ENCODE data around the gene ZFAND3. TPM values are rescaled to one million over a fixed set of nuclear protein-coding genes. Genes with fewer than 3 reads are reported as not detected.
"Not testable (repeated sequence)": the region's sequence is repeated elsewhere in the genome, so short reads cannot be mapped to it uniquely, and the experiment has no call there.

Gene ZFAND3
- polyA plus RNA-seq, 12 donors, result 58.3 to 119 (median 95.8) TPM; not detected in 1

DNA sequence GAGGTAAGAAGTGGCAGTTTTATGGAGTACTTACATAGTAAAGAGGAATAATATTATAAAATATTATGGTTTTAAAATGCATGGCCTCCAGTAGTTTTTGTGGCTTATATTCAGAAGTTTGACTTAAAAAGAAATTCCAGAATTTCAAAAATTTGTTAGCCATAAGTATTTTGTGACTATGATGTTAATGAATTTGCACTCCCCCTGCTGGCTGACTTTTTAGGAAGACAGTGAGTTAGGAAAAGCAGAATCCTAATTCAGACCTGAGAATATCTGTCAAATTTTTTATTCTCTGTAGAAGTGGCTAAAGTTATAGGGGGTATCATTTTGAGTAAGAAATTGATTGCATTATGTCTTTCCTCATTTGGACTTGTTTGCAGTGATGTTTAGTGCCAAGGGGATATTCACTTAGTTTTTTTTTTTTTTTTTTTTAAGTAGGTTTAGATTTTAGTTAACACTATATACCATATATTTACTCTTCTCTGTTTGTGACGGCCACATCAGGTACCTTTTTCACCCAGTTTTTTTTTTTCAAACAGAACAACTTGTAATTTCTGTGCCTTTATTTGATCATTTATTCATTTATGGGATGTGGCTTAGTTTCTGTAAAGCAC, 40.8 kb downstream of the ZFAND3 start:
- peak; percentile 21 for DNase-seq

DNA sequence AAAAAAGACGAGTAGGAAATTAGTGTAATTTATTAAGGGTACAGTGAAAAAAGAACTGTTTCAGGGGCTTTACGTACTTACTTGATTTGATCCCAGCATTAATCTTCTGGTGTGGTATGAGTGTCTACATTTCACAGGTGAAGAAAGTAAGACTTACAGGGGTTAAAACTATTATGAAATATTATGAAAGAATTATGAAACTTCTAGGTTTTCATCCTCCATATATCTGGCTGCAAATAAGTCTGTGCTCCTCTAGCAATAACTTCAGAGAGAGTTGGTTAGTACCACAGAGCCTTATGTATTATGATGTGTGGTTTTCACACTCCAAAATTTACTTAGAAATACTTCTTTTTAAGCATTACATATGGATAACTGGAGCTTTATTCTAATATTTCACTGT, 41.9 kb downstream of the ZFAND3 start:
- DNase-seq, result no peak

DNA sequence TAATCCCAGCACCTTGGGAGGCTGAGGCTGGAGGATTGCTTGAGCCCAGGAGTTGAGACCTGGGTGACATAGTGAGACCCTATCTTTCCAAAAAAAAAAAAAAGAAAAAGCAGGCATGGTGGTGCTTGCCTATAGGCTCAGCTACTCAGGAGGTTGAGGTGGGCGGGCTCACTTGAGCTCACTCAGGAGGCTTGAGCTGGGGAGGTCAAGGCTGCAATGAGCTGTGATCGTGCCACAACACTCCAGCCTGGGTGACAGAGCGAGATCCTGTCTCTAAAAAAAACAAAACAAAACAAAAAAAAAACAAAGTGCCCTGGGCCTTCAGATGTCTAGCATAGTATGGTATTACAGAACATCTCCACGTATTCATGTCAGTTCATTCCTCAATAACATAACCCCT, 42.9 kb downstream of the ZFAND3 start:
- DNase-seq, result no peak

DNA sequence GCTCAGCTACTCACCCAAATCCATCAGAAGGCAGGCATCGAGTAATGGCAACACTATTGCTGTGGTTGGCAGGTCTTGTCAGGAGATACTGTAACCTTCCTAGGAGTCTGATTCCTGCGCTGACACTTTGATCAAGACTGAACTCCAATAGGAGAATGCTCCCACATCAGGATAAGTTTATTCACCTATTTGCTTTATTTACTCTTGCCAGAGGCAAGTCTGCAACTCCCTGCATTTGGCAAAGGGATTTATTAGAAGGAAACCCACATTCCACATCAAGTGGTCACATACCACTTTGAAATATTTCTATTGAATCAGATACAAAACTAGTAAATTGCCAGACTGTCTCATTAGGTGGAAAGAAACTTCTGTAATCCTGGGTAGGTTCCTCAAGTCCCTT, 43.5 kb downstream of the ZFAND3 start:
- DNase-seq, result no peak

DNA sequence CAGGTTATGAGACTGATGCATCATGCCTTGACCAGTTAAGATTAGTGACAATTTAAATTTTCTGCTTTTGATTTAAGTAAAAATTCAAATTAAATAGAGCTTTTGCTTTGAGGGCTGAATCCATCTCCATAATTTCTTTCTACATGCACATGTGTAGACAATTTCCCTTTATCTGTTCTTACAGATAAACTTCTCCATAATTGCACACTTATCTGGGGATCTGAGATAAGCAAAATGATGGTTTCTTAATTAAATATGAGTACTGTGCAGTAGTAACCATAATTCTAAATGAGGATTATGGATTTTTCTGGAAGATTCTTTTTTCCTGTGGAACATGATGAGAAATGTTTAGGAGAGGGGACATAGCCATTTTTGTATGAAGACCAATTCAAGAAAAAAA, 44.7 kb downstream of the ZFAND3 start:
- DNase-seq, result no peak

DNA sequence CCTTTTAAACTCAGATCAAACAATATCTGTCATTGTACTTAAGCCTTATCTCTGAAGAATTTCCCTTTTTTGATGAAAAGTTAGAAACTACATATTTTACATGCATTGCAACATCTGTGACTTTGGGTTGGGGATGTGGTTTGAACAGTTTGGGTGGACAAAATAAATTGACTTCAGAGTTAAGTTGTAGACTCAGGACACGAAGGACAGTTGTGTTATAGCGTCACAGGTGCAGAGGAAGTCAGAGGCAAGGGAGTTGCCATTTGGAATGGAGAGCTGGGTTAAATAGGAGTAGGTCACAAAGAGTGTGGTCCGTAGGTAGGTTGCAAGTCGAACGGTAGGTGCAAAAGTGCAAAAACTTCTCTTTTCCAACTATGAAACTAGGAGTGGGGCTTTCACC, 46.0 kb downstream of the ZFAND3 start:
- DNase-seq, result no peak

DNA sequence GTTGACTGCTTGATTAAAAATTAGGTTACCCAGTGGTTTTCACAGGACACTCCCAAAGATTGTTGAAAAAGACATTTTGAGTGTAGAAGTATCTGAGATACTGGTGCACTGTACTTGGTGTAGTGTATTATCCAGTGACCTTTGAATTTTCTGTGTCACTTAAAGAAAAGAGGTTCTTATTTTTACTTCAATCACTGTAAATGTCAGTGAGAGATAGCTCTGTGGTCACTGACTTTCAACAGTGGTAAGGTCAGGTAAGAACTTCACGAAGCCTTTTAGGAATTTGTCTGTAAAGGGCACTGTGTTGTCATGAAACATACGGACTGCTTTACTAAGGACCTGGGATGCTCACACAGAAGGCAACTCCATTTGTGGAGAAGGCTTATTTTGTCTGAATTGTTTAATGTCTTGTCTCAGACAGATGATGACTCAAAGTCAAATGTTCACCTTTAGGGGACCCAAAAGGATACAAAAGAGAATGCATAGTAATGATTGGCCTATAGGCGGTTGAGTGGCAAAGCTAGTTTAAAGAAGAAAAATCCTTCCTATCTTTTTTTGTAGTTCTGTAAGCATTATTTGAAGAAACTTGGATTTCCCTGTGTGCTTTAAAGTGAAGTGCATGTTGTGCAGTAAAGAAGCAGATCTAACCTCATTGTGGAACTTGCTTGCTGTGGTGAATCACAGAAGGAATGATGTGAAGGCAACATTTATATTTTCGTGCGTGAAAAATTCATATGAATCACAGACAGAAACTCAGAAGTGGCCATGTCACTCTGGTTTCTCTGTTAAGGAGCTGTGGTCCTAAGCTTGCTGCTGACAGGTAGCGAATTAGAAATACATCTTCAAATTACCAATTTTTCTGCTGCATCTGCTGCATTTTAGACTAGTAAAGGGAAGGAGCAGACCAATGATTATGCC, 47.3 kb downstream of the ZFAND3 start:
- no peak for DNase-seq

DNA sequence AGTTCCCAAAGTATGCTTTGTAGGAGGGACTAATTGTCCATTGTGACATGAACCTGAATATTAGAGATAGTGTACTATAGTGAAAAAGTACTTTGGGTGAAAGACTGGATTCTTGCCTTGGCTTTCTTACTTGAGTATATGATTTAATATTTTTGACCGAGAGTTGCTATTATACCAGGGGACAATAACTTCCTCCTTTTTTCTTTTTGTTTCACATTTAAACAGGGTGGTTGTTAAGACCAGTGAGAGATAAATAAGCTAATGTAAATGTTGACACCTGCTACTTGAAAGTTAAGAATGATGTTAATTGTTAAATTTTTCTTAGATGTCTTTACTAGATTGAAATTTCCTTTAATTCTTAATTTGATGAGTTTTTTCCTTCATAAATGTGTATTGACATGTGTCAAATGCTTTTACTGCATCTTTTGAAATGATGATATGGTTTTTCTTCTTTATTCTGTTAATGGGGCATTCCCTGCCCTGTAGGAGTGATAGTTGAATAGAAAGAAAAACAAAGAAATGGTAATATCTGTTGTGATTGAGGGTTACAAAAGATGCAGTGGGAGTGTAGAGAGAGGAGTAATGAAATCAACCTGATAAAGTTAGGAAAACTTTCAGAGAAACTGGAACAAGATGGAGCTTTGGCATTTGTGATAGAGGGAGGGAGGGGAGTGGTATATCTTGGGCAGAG, 48.4 kb downstream of the ZFAND3 start:
- no peak for DNase-seq

DNA sequence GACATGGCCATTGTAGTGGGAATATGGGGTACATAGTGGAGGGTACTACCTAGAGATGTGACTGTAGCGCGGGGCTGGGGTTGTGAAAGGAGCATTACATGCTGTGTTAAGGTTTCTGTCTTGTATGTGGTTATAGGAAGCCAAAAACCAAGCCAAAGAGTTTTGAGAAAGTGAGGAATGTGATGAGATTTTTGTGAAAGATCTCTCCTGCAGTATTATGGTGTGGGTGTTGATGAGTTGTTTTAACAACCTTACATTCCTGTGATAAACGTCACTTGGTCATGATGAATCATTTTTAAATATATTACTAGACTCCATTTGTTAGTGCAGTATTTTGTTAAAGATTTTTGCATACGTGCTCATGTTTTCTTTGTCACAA, 48.9 kb downstream of the ZFAND3 start:
- DNase-seq, result no peak

DNA sequence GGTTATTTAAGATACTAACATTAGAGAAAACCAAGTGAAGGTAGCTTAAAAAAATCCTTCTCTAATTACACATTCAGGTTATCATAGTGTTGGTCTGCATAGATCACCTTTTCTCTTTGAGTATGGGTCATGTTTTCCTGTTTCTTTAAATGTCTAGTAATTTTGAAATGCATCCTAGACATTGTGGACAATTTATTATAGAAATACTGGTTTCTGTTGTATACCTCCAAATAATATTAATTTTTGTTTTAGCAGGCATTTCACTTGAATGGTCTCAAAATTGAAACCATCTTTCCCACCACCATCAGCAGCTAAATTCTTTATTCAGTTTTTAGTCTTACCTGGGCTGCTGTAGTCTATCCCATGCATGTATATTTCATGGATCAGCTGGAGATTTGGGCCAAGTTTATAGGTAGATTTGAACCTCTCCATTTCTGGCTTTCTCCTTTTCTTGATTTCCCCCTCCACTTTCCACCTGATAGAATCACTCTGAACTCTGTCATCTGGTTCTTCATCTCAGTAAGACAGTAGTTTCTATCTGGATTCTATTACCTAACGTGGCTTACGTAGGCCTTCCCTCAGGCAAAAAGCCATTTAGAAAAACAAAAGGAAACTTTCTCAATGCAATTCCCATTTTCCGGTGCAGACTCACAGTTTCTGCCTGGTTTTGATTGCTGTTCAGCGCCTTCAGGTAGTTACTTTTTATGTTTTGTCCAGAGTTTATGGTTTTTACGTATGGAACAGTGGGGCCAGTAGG, 52.3 kb downstream of the ZFAND3 start:
- DNase-seq, result no peak

DNA sequence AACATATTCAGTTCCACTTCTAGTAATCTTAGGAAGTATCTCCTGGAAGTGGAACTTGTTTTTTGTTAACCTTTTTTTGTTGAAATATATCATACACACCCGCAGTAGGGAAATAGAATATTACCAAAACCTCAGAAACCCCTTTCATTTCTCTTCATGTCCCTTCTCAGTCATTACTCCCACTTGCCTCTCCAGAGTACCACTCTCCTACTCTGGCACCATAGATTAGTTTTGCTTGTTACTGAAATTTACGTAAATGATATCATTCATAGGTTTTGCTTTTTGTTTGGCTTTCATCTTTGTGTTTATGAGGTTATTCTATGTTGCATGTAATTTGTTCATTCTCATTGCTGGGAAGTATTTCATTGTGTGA, 52.8 kb downstream of the ZFAND3 start:
- no peak for DNase-seq

DNA sequence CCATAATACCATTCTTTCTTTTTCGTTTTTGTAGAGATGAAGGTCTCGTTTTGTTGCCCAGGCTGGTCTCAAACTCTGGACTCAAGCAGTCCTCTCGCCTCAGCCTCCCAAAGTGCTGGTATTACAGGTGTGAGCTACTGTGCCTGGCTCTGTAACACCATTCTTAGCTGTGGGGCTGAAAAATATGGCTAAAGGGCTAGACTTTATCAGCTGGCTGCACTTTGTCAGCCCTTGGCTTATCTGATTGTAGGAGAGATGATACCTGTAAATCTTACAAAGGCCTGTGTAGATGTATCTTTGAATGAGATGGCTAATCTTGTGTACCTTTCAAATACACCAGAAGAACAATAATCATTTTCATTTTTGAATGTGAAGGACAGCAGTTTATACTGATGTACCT, 55.2 kb downstream of the ZFAND3 start:
- DNase-seq, result no peak

DNA sequence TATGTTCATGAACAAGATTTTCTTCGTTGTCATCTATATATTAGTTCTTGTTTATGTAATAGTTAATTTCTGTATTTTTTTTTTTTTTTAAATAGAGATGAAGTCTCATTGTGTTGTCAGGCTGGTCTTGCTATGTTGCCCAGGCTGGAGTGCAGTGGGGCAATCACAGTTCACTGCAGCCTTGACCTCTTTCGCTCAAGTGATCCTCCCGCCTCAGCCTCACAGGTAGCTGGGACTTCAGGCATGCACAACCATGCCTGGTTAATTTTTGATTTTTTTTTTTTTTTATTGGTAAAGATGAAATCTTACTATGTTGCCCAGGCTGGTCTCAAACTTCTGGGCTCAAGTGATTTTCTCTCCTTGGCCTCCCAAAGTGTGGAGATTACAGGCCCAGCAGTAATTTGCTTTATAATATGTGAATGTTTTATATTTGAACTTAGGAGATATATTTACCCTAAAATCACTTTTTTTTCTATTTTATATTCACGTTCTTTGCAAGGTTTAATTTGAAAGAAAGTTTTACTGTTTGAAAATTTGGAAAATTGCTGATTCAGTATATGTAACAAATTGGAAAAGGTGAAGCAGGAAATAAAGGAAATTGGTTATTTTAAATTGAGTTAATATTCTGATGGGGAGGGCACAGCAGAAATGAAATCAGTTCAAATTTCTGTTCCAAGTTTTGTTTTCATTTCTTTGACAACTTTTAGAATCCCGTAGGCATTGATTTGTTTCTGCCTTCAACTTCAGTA, 56.2 kb downstream of the ZFAND3 start:
- DNase-seq, result no peak

DNA sequence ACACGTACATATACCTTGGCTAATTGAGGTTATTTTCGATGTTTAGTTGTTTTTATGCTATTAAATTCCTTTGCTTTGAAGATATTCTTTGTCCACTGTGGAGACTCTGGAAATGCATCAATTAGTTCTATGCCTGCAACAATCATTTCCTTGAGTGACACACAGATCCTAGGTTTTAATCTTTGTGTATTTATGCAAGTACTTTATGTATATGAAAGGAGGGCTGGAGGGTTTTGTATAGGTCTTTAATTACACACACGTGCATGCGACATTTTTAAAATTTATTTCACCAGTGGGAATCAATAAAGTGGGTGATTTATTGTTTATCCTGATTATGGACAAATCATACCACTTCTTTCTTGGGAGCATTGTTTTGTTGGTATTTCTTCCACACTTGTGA, 57.3 kb downstream of the ZFAND3 start:
- DNase-seq, result no peak

DNA sequence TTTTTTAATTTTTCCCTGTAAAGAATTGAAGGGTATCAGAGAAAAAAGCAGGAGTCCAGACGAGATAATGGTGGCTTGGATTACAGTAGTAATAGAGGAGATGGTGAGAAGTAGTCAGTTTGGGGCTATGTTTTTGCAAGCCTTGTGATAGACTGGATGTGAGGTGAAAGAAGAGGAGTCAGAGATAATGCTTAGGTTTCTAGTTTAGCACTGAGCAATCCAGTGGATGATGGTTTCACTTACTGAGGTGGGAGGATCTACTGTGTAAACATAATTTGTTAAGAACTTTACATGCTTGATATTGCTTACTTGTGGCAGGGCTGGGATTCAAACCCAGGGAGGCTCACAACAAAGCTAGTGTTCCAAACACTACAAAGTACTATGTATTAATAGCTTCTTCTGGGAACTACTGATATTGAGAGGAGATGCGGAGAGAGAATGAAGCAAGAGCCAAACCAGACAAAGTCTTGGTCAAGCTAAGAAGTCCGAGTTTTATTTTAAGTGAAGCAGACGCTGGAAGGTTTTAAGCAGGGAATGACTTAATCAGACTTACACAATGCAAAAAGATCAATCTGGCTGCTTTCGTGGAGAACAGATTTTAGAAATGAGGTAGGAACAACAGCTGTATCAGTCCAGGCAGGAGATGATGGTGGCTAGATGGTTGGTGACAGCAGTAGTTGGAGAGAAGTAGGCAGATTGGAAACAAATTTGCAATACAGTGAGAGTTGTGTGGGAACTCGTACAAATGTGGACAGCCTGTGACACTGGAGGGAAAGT, 58.0 kb downstream of the ZFAND3 start:
- no peak for DNase-seq

DNA sequence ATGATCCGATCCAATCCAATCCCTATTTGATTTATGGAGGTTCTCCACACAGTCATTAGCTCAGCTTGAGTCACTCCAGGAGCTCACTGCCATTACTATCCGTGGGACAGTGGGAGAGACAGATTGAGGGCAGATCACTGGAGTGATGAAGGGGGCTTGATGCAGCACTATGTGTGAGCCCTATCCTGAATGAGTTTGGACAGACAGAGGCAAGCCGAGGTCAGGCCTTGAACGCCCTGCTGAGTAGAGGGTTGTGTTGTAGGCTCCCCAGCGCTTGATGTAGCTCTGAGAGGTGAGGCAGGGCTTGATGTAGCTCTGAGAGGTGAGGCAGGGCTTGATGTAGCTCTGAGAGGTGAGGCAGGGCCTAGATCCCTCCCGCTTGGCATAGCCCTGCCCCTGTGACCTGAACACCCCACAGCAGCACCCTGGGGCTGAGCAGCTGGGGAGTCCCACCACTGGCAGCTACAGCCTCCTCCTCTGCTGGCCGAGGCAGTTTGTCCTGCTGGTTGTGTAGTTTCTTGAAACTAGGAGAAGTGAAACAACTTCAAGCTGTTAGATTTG, 58.7 kb downstream of the ZFAND3 start:
- DNase-seq, result no peak

DNA sequence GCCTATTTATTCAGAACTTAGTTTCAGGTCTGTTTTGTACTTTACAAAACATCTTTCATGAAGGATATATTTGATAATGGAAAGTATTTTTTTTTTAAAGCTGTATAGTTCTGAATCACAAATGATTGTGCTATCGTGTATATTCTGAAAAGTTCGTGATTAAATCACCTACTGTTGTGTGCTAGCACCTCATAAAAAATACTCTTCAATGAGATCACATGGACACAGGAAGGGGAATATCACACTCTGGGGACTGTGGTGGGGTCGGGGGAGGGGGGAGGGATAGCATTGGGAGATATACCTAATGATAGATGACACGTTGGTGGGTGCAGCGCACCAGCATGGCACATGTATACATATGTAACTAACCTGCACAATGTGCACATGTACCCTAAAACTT, 61.1 kb downstream of the ZFAND3 start:
- not testable (repeated sequence) for DNase-seq

DNA sequence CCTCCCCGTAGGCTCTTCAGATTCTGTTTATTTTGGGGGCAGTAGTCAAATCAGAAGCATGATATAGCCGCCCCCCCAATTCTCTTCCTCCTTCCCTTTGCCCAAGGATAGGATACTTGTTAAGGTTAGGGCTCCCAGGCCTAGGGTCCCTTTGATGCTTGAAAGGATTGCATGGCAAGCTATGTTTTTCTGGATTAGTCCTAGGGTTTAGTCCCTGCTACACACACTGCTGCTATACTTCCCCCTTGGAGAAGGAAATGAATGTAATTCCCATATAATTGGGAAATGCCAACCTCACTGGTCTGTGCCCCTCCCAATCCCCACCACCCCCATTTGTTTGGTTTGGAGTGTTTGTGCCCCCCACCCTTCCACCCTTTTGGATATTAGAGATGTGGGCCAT, 62.8 kb downstream of the ZFAND3 start:
- no peak for DNase-seq

DNA sequence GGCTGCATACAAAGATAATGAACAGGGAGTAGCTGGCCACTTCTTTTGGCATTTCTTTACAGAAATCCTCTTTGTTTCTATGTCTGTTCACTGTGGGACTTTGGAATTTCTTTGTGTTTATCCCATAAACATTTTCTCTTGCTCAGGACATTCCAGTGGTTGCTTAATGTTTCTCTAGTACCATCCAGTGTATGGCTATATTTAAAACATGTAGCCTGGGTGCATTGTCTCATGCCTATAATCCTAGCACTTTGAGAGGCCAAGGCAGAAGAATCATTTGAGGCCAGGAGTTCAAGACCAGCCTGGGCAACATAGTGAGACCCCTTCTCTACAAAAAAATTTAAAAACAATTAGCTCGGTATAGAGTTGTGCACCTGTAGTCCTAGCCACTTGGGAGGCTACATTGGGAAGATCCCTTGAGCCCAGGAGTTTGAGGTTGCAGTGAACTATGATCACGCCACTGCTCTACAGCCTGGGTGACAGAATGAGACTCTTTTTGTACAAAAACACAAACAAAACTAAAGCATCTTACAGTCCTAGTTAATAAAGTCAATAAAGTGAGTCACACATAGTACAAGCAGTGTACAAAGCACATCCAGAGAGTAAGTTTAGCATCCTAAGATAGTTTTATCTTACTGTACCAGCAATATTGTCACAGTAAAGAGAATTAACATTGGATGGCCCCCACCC, 63.3 kb downstream of the ZFAND3 start:
- DNase-seq, result no peak

DNA sequence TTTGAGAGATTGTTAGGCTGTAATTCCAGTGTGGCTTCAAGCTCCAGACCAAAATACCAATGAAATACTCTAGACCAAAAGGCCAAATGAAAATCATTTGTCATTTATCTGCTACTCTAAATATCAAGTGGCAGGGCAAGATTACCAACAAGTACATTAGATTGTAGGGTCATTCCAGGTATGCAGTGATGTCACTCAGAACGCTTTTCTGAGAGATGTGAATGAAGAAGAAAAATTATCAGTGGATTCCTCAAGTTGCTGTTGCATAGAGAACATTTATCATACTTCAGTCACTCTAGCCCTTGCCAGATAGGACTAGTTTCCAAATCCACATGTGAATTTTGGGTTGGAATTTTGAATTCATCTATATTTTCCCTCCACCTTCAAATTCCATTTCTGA, 65.0 kb downstream of the ZFAND3 start:
- no peak for DNase-seq

Data from muscle of arm (tissue), 12 donors.